GM10266 (cell line): Measurements from ENCODE around the gene NEK1.

Source experiments
- DNase-seq: peaks from one replicate; pipeline ENCODE4 v3.0.0; 2012; ENCODE audit errors: extremely low spot score
- CTCF ChIP-seq: IDR thresholded peaks from 2 replicates; pipeline ENCODE4 v1.5.1; 2012; ENCODE audit warnings: mild to moderate bottlenecking, low read depth; ENCODE audit not compliant: control insufficient read depth, insufficient read depth; ENCODE audit errors: missing control alignments

Gene NEK1

DNA sequence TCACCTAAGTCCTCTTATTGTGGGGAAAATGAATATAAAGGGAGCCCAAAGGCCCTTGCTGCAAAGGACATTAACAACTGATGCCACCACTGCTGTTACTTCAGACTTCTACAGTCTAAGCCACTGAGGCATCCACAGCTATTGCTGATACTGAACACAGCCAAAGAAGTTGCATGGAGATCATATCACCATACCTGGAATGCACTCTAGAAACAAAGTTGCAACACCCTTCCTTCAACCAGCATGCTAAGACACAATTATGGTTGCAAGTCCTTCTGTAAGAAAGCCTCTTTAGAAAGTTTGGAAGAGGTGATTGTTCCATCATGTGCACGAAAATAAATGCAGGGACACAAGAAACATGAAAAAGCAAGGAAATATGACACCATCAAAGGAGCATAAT is 236.0 kb downstream of the NEK1 start:
- no peak for DNase-seq
- TF ChIP-seq CTCF = no peak

GRCh38 chr4:169372791-169373190 is 239.6 kb downstream of the NEK1 start:
- no peak for DNase-seq
- no peak for TF ChIP-seq CTCF

DNA sequence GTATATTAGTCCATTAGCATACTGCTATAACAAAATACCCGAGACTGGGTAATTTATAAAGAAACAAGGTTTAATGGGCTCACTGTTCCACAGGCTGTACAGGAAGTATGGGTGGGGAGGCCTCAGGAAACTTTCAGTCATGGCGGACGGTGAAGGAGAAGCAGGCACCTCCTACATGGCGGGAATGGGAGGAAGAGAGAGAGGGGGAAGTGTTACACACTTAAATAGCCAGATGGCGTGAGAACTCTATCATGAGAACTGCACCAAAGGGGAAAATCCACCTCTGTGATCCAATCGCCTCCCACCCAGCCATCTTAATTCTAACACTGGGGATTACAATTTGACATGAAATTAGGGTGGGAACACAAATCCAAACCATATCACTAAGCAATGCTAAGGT is 242.7 kb downstream of the NEK1 start:
- no peak for DNase-seq
- TF ChIP-seq CTCF = no peak

DNA sequence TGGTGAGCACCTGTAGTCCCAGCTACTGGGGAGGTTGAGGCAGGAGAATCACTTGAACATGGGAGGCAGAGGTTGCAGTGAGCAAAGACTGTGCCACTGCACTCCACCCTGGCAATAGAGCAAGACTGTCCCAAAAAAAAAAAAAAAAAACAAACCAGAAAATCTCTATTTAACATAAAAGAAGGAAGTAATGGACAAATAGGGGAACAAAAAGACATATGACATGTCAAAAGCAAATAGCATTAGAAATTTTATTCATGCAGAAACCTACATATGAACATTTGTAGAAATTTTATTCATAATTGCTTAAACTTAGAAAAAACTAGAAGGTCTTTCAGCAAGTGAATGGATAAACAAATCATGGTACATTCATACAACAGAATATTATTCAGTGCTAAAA is 244.6 kb downstream of the NEK1 start:
- TF ChIP-seq CTCF = no peak
- DNase-seq = no peak

DNA sequence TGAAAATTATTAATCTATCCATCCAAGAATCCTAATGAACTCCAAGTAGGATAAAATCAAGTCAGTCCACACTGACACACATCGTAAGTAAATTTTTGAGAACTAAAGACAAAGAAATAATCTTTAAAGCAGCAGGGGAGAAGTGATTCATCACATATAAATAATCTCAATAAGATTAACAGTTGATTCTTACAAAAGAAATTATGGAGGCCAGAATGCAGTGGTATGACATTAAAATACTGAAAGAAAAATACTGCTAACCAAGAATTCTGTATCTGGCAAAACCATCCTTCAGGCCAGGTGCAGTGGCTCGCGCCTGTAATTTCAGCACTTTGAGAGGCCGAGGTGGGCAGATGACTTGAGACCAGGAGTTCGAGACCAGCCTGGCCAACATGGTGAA is 245.6 kb downstream of the NEK1 start:
- no peak for DNase-seq
- TF ChIP-seq CTCF = no peak

DNA sequence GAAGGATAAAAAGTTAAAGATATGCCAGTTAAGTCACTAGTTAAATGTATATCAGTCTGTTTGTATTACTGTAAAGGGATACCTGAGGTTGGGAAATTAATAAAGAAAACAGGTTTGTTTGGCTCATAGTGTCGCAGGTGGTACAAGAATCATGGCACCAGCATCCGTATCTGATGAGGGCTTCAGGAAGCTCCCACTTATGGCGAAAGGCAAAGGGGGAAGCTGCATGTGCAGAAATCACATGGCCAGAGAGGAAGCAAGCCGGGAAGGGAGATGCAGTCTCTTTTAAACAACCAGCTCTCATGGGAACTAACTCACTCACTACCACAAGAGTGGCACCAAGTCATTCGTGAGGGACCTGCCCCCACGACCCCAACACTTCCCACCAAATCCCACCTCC is 249.8 kb downstream of the NEK1 start:
- DNase-seq = no peak
- TF ChIP-seq CTCF = no peak

DNA sequence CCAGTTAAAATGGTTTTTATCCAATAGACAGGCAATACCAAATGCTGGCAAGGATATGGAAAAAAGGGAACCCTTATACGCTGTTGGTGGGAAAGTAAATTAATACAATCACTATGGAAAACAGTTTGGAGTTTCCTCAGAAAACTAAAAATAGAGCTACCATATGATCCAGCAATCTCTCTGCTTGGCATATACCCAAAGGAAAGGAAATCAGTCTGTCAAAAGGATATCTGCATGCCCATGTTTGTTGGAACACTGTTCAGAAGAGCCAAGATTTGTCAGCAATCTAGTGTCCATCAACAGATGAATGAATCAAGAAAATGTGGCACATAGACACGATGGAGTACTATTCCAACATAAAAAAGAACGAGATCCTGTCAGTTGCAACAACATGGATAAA is 250.6 kb downstream of the NEK1 start:
- TF ChIP-seq CTCF = no peak
- no peak for DNase-seq
